GM18498 (cell line): ENCODE measurements around the gene FBL.

ENCODE experiments used
- ATAC-seq: cut with Tn5 transposase; IDR thresholded peaks from one replicate; pipeline ENCODE4 v1.9.1; 2021; ENCODE audit warnings: mild to moderate bottlenecking, moderate library complexity; ENCODE audit not compliant: unreplicated experiment

The FBL gene

GRCh38 chr19:39796000-39796498, 50.1 kb downstream of the FBL start:
- no peak for ATAC-seq

GRCh38 chr19:39795001-39795400, 51.2 kb downstream of the FBL start:
- ATAC-seq, result no peak

- ATAC-seq, result peak; percentile 80
These were observed 53.1 kb downstream of the FBL start for GRCh38 chr19:39792999-39793546.

- no peak for ATAC-seq
These were observed 57.9 kb downstream of the FBL start for GRCh38 chr19:39788244-39788643.
